Astrocyte of the spinal cord (primary cell): ENCODE data around the gene VAMP5.
"Not testable (repeated sequence)": the region's sequence is repeated elsewhere in the genome, so short reads cannot be mapped to it uniquely, and the experiment has no call there.

Experiments
- DNase-seq: peaks from one replicate; pipeline ENCODE4 v3.0.0; 2011; ENCODE audit warnings: low read depth, low spot score
- H3K4me3 ChIP-seq: 2 replicates; pipeline ENCODE4 v1.5.1; 2011; ENCODE audit warnings: low read depth, mild to moderate bottlenecking, low read length, moderate library complexity
- in situ Hi-C: cut with HindIII; loops from 2 replicates; pipeline ENCODE4 v1.10.0; 2017; ENCODE audit warnings: low sequenced_read_pairs
- TF ChIP-seq, protein P1 (sequence below): IDR thresholded peaks from 2 replicates; pipeline ENCODE4 v1.5.1; 2012; ENCODE audit warnings: low read depth, mild to moderate bottlenecking, low read length, inconsistent platforms

VAMP5 gene

DNA sequence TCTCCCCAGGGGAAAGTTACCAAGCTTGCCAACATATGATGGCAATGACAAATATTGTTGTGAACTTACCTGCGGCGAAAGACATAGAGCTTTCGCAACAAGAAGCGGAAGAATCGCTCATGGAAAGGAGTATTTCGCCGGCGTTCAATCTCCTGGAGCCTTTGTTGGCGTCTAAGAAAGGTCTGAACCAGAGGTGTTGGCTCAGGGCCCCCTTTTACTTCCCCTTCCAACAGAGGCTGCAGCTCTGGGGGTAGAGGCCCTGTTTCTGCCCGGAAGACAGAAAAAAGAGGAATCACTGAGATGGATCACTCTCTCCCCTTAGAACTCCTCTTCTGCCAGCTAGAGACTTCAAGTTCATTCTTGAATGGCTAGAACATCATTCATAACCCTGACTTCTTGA lies 33.7 kb upstream of the VAMP5 start:
- no peak for DNase-seq
- no peak overlapping the region for H3K4me3 ChIP-seq
- TF ChIP-seq, protein P1, sequence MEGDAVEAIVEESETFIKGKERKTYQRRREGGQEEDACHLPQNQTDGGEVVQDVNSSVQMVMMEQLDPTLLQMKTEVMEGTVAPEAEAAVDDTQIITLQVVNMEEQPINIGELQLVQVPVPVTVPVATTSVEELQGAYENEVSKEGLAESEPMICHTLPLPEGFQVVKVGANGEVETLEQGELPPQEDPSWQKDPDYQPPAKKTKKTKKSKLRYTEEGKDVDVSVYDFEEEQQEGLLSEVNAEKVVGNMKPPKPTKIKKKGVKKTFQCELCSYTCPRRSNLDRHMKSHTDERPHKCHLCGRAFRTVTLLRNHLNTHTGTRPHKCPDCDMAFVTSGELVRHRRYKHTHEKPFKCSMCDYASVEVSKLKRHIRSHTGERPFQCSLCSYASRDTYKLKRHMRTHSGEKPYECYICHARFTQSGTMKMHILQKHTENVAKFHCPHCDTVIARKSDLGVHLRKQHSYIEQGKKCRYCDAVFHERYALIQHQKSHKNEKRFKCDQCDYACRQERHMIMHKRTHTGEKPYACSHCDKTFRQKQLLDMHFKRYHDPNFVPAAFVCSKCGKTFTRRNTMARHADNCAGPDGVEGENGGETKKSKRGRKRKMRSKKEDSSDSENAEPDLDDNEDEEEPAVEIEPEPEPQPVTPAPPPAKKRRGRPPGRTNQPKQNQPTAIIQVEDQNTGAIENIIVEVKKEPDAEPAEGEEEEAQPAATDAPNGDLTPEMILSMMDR = no peak
- in situ Hi-C loops = no loop called here

- TF ChIP-seq, protein P1 = peak; percentile 93
- H3K4me3 ChIP-seq = no peak overlapping the region
- in situ Hi-C loops = no loop called here
- DNase-seq = peak; percentile 78
These were observed 32.2 kb upstream of the VAMP5 start for GRCh38 chr2:85551698-85552678.

GRCh38 chr2:85553184-85553583 lies 31.0 kb upstream of the VAMP5 start:
- in situ Hi-C loops = no loop called here
- TF ChIP-seq, protein P1 = no peak

DNA sequence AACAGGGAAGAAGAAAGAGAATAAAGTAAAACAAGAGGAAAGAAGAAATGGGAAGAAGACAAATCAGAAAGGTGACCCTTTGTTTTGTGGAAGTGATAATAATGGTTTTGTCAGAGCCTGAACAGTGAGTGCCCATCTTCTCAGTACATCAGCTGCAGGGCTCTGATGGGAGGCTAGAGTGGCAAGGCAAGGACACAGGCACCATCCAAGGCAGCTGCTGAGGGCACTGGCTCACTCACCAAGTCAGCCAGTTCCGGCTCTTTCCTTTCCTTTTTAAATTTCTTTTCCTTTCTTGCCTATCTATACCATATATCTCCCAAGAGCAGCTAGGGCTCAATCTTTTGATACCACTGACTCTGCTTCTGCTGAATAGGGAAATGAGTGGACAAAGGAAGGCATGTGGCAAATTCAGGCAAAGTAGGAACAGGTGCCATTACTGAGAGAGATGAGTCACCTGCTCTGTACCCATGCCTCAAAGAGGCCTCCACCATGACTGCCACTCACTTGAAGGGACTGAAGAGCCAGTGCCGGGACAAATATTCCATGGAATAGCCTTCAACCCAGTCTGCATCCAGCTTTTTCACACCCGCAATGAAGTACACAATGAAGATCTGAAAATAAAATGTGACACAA lies 29.1 kb upstream of the VAMP5 start:
- in situ Hi-C loops = no loop called here

More at GRCh38 chr2:85553184-85553583, 31.0 kb upstream of the VAMP5 start:
- H3K4me3 ChIP-seq = no peak overlapping the region
- no peak for DNase-seq

DNA sequence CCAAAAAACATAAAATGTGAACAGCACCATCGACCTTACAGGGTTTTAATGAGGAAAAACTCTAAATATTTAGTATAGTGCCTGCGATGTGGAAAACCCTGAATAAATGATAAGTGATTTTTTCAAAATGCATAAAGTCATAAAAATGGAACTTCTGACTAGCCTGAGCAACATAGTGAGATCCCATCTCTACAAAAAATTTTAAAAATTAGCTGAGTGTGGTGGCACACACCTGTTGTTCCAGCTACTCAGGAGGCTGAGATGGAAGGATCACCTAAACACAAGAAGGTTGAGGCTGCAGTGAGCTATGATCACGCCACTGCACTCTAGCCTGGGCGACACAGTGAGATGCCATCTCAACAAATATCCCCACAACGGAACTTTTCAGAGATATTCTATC lies 27.1 kb upstream of the VAMP5 start:
- DNase-seq = no peak
- TF ChIP-seq, protein P1 = no peak
- in situ Hi-C loops = no loop called here
- H3K4me3 ChIP-seq = no peak overlapping the region

More for the DNA sequence above, 29.1 kb upstream of the VAMP5 start:
- H3K4me3 ChIP-seq = no peak overlapping the region
- DNase-seq = no peak
- TF ChIP-seq, protein P1 = no peak

DNA sequence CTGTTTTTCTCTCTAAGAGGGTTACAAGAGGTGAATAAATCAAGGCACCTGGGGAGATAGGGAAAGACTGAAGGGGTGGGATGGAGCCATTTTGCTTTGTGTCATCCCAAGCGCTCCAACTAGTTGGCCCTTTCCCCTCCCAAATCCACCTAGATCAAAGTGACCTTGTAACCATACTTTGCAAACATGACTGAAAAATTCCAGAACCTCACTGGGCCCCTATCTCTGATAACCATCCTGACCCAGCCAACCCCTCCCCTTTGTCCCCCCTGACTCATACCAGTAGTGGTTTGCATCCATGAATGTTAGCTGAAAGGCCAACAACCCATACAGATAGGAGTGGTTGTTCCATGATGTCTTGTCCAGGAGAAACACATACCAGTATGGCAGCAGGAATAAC lies 26.1 kb upstream of the VAMP5 start:
- in situ Hi-C loops = no loop called here
- TF ChIP-seq, protein P1 = no peak
- no peak overlapping the region for H3K4me3 ChIP-seq
- no peak for DNase-seq

DNA sequence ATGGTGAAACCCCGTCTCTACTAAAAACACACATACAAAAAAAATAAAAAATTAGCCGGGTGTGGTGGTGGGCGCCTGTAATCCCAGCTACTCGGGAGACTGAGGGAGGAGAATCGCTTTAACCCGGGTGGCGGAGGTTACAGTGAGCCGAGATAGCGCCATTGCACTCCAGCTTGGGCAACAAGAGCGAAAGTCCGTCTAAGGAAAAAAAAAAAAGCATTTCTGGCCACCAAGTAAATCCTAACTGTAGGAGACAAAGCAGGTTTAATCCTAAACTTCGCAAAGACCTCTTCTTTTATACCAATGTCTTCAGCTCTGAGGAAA lies 23.9 kb upstream of the VAMP5 start:
- in situ Hi-C loops, DNase-seq: not testable (repeated sequence)
- peak overlapping the region; percentile 90 for H3K4me3 ChIP-seq
